HepG2 (cell line): ENCODE results near the gene BPHL. TPM values are rescaled to one million over a fixed set of nuclear protein-coding genes. Genes with fewer than 3 reads are reported as not detected.

Source experiments
- ATAC-seq: fragments of 200-7000 bp; cut with Tn5 transposase; 3 replicates; pipeline ENCODE4 v1.9.1; 2020; ENCODE audit warnings: mild to moderate bottlenecking, moderate library complexity
- BruUV-seq: library from RNA; stranded (reverse); fragments of 400-500 nt; replicated peaks from 2 replicates; lab custom pipeline; 2021; lab: Mats Ljungman, UMichigan
- CTCF ChIA-PET: fragments of 300-600 bp; formaldehyde crosslinking; extraction: SDS; loops from one replicate; lab custom pipeline; 2021; ENCODE audit warnings: low total read pairs, inconsistent platforms, low intra/inter-chr PET ratio; lab: Yijun Ruan, JAX
- POLR2A ChIA-PET: fragments of 350-600 bp; sonication (Branson Sonifier 250); formaldehyde crosslinking; loops from one replicate; lab custom pipeline; 2020; ENCODE audit warnings: antibody characterized with exemption, inconsistent platforms; lab: Yijun Ruan, JAX
- DNase-seq: peaks from one replicate; pipeline ENCODE4 v3.0.0-alpha.2; 2015; ENCODE audit warnings: low spot score
- FAIRE-seq: peaks from 3 replicates; lab custom pipeline; 2011; peaks lifted over from hg19 to GRCh38; lab: Jason Lieb, UNC
- H2AFZ ChIP-seq: one replicate; pipeline ENCODE4 v1.6.1; 2011; ENCODE audit warnings: low read length, inconsistent platforms
- H3K27ac ChIP-seq: fragments of 300-600 bp; 3 replicates; pipeline ENCODE4 v1.8.0; 2011; ENCODE audit warnings: mixed run types, mild to moderate bottlenecking, mixed read lengths, low read length, inconsistent platforms; ENCODE audit not compliant: insufficient read depth; ENCODE audit errors: extremely low read length
- H3K27me3 ChIP-seq, 2 experiments: fragments of 200-600 bp in 1 of 2; 2 replicates in 1 of 2; 3 replicates in 1 of 2; pipeline versions ENCODE4 v1.6.0 to v1.8.0; 2011; ENCODE audit warnings: low read length in 2 of 2, mild to moderate bottlenecking in 2 of 2, moderate library complexity in 2 of 2, inconsistent platforms in 1 of 2; ENCODE audit not compliant: insufficient read depth in 2 of 2, control insufficient read depth in 1 of 2
- H3K36me3 ChIP-seq, 2 experiments: fragments of 200-600 bp in 1 of 2; replicated peaks in 1 of 2; 2 replicates in 1 of 2; 3 replicates in 1 of 2; pipeline versions ENCODE4 v1.5.1 to v1.8.0; 2011; ENCODE audit warnings: low read length in 2 of 2, inconsistent platforms in 1 of 2; ENCODE audit not compliant: insufficient read depth in 2 of 2, control insufficient read depth in 1 of 2
- H3K4me1 ChIP-seq: 2 replicates; pipeline ENCODE4 v1.5.1; 2012; ENCODE audit warnings: low read length, inconsistent platforms; ENCODE audit not compliant: insufficient read depth
- H3K4me2 ChIP-seq: 2 replicates; pipeline ENCODE4 v1.6.0; 2011; ENCODE audit warnings: low read depth, low read length, inconsistent platforms
- H3K4me3 ChIP-seq, 3 experiments: fragments of 200-600 bp in 1 of 3; sonication (generic), shearing (Covaris generic) in 1 of 3; replicated peaks in 1 of 3; 2 replicates each; pipeline ENCODE4 v1.5.1; 2011 to 2016; ENCODE audit warnings: low read length in 3 of 3, inconsistent platforms in 2 of 3, low read depth in 2 of 3, mild to moderate bottlenecking in 2 of 3, control low read depth in 1 of 3, mixed read lengths in 1 of 3; ENCODE audit not compliant: insufficient read depth in 1 of 3
- H3K79me2 ChIP-seq: one replicate; pipeline ENCODE4 v1.6.1; 2011; ENCODE audit warnings: low read length, inconsistent platforms; ENCODE audit not compliant: insufficient read depth
- H3K9ac ChIP-seq: 2 replicates; pipeline ENCODE4 v1.6.0; 2011; ENCODE audit warnings: mild to moderate bottlenecking, low read depth, low read length, inconsistent platforms; ENCODE audit not compliant: insufficient read depth
- H3K9me3 ChIP-seq: 2 replicates; pipeline ENCODE4 v1.5.1; 2012; ENCODE audit warnings: mild to moderate bottlenecking, low read length
- H4K20me1 ChIP-seq: 2 replicates; pipeline ENCODE4 v1.6.0; 2011; ENCODE audit warnings: inconsistent platforms, mild to moderate bottlenecking, low read length, moderate library complexity; ENCODE audit not compliant: insufficient read depth
- ARNTL ChIP-seq: sonication (generic); formaldehyde crosslinking; IDR thresholded peaks from 2 replicates; pipeline ENCODE4 v1.4.0; 2020; ENCODE audit warnings: mild to moderate bottlenecking, missing genetic modification reagents
- BCLAF1 ChIP-seq: fragments of 450-650 bp; IDR thresholded peaks from 2 replicates; pipeline ENCODE4 v1.6.1; 2017; ENCODE audit warnings: mild to moderate bottlenecking
- ELF3 ChIP-seq: IDR thresholded peaks from 2 replicates; pipeline ENCODE4 v1.6.1; 2016; ENCODE audit warnings: missing genetic modification reagents, missing compliant biosample characterization
- ISX ChIP-seq: sonication (generic); formaldehyde crosslinking; conservative IDR thresholded peaks from 2 replicates; pipeline ENCODE4 v1.5.0; 2020; ENCODE audit warnings: missing genetic modification reagents
- MTERF4 ChIP-seq: sonication (generic); formaldehyde crosslinking; IDR thresholded peaks from 2 replicates; pipeline ENCODE4 v1.8.0; 2023; ENCODE audit warnings: mild to moderate bottlenecking, missing genetic modification reagents
- NCOA5 ChIP-seq: sonication (generic); formaldehyde crosslinking; IDR thresholded peaks from 2 replicates; pipeline ENCODE4 v1.4.0; 2020; ENCODE audit warnings: missing genetic modification reagents
- NFAT5 ChIP-seq: sonication (generic); formaldehyde crosslinking; IDR thresholded peaks from 2 replicates; pipeline ENCODE4 v1.4.0; 2020; ENCODE audit warnings: missing genetic modification reagents
- NFATC3 ChIP-seq: sonication (generic); formaldehyde crosslinking; IDR thresholded peaks from 2 replicates; pipeline ENCODE4 v1.5.1; 2020; ENCODE audit warnings: mild to moderate bottlenecking, missing genetic modification reagents
- SP140L ChIP-seq: sonication (generic); formaldehyde crosslinking; IDR thresholded peaks from 2 replicates; pipeline ENCODE4 v1.4.0; 2020; ENCODE audit warnings: missing genetic modification reagents, borderline replicate concordance
- THAP11 ChIP-seq: IDR thresholded peaks from 2 replicates; pipeline ENCODE4 v1.6.1; 2016; ENCODE audit warnings: missing biosample characterization, missing genetic modification reagents
- THAP7 ChIP-seq: sonication (generic); formaldehyde crosslinking; IDR thresholded peaks from 2 replicates; pipeline ENCODE4 v1.8.1; 2023; ENCODE audit warnings: mild to moderate bottlenecking, missing genetic modification reagents
- ZNF274 ChIP-seq: sonication (generic); formaldehyde crosslinking; IDR thresholded peaks from 2 replicates; pipeline ENCODE4 v1.5.1; 2020; ENCODE audit warnings: mild to moderate bottlenecking, missing genetic modification reagents
- ZNF557 ChIP-seq: sonication (generic); formaldehyde crosslinking; IDR thresholded peaks from 2 replicates; pipeline ENCODE4 v1.4.0; 2020; ENCODE audit warnings: missing genetic modification reagents
- ZNF850 ChIP-seq: sonication (generic); formaldehyde crosslinking; conservative IDR thresholded peaks from 2 replicates; pipeline ENCODE4 v1.9.0; 2021; ENCODE audit warnings: mild to moderate bottlenecking, missing genetic modification reagents
- ZSCAN20 ChIP-seq: sonication (generic); formaldehyde crosslinking; IDR thresholded peaks from 2 replicates; pipeline ENCODE4 v1.4.0; 2020; ENCODE audit warnings: missing genetic modification reagents, mild to moderate bottlenecking, borderline replicate concordance
- ZSCAN25 ChIP-seq: sonication (generic); formaldehyde crosslinking; IDR thresholded peaks from 2 replicates; pipeline ENCODE4 v1.8.0; 2022; ENCODE audit warnings: mild to moderate bottlenecking, missing genetic modification reagents
- WGBS: methylation state at CpG from one replicate; pipeline ENCODE4 v1.1.6; 2017; ENCODE audit warnings: low lambda C conversion rate; 5-methylcytosine and 5-hydroxymethylcytosine counted together
- in situ Hi-C: cut with HindIII; loops from 2 replicates; pipeline ENCODE4 v1.10.0; 2017; ENCODE audit warnings: low pct_unique_long_range_greater_than_20kb; ENCODE audit not compliant: extremely low pct_ligation_motif_present
- intact Hi-C: fragments of 100-400 bp; cut with micrococcal nuclease; formaldehyde crosslinking; loops from one replicate; pipeline ENCODE4 v1.10.0; 2022; ENCODE audit not compliant: unreplicated experiment
- polyA plus RNA-seq, 8 experiments: library from polyadenylated mRNA; depleted of rRNA in 3 of 8; stranded (reverse) in 7 of 8; unstranded in 1 of 8; fragments of >200 nt; fragmentation: Illumina TruSeq in 4 of 8; extraction: Trizol in 4 of 8; gene quantifications; 2 replicates each; pipeline versions ENCODE4 v1.2.1 to v1.2.3, GENCODE V29; 2011 to 2016; ENCODE audit warnings: low read depth in 4 of 8, missing spikeins in 1 of 8, mixed read lengths in 1 of 8; ENCODE audit not compliant: insufficient read depth in 1 of 8
- total RNA-seq, 5 experiments: library from RNA; depleted of rRNA; stranded (reverse); fragments of >200 nt; fragmentation: Illumina TruSeq; extraction: Trizol; gene quantifications; 2 replicates each; pipeline ENCODE4 v1.2.3, GENCODE V29; 2016; ENCODE audit warnings: low read depth in 1 of 5

BPHL gene
- total and polyA plus RNA-seq, 2 of the 13 experiments (the other 11 are each of a cell fraction or from before 2014, with no cell fraction given) = 37.8 to 39.5 TPM

- Histone ChIP-seq H3K79me2 (no peaks in the 10 kb centered on the region), H3K36me3 (peaks cover 8 to 42% of the 10 kb centered on the region in 2 experiments), H3K9me3 (no peaks in the 10 kb centered on the region), H3K27me3 (no peaks in the 10 kb centered on the region), H2AFZ (no peak overlapping the region), H4K20me1 (no peaks in the 10 kb centered on the region), H3K4me1 (no peaks in the 10 kb centered on the region), H3K9ac (no peak overlapping the region), H3K4me2 (no peak overlapping the region), H3K4me3 (no peak overlapping the region), H3K27ac (no peak overlapping the region)
- intact Hi-C loops (no loop called here), in situ Hi-C loops (no loop called here)
- WGBS = 98% methylated on average over 2 of the region's 2 CpGs
- DNase-seq (no peak), ATAC-seq (no peak), FAIRE-seq (no peak)
- POLR2A ChIA-PET = no interaction called here
- BruUV-seq = TSS peak; percentile 42
- CTCF ChIA-PET = no interaction called here
- no peak for TF ChIP-seq ZNF850 (CRISPR knock-in tag)
- no peak for TF ChIP-seq ZNF274
- TF ChIP-seq ELF3 (CRISPR knock-in tag) = no peak
- TF ChIP-seq ZNF557 (CRISPR knock-in tag) = no peak
- TF ChIP-seq ZSCAN20 (CRISPR knock-in tag) = no peak
- TF ChIP-seq BCLAF1 = no peak
- no peak for TF ChIP-seq MTERF4 (CRISPR knock-in tag)
- no peak for TF ChIP-seq THAP11 (CRISPR knock-in tag)
- TF ChIP-seq NCOA5 = no peak
- TF ChIP-seq ISX (CRISPR knock-in tag) = no peak
- no peak for TF ChIP-seq NFAT5 (CRISPR knock-in tag)
- TF ChIP-seq THAP7 (CRISPR knock-in tag) = no peak
- no peak for TF ChIP-seq ZSCAN25 (CRISPR knock-in tag)
- TF ChIP-seq SP140L (CRISPR knock-in tag) = no peak
- no peak for TF ChIP-seq ARNTL (CRISPR knock-in tag)
- TF ChIP-seq NFATC3 (CRISPR knock-in tag) = no peak
These were observed 23.7 kb upstream of the BPHL start for GRCh38 chr6:3094815-3095214.
